ENCODE measurements around the gene TCF7L1. TPM values are rescaled to one million over a fixed set of nuclear protein-coding genes. Genes with fewer than 3 reads are reported as not detected.
"Not testable (repeated sequence)": the region's sequence is repeated elsewhere in the genome, so short reads cannot be mapped to it uniquely, and the experiment has no call there.

Gene TCF7L1
- total RNA-seq, 1 donor from 2014 or later: 3.5 TPM

GRCh38 chr2:85278361-85278760 lies 145.2 kb downstream of the TCF7L1 start:
- DNase-seq (ENCODE audit: low read depth, low spot score): no peak

GRCh38 chr2:85281553-85281952 lies 148.4 kb downstream of the TCF7L1 start:
- no peak for DNase-seq (ENCODE audit: low read depth, low spot score)

DNA sequence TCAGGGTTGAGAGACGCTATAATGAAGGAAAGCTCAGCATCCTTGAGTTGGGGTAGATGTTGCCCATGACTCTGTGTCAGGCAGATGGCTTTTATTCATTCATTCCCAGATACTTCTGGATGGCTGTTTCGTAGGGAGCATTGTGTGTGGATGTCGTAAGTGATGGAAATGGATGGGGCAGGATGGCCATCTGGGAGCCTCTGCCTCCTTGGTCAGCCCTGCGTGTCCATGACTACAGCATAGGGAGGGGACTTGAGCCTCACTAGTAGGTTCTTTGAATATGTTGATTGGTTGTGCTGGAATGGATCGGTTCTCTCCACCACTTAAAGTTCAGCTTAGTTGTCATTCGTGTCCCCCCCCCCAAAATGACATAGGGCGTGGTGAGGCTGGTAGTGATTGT lies 149.7 kb downstream of the TCF7L1 start:
- DNase-seq (ENCODE audit: low read depth, low spot score): no peak

GRCh38 chr2:85283641-85284040 lies 150.4 kb downstream of the TCF7L1 start:
- no peak for DNase-seq (ENCODE audit: low read depth, low spot score)

DNA sequence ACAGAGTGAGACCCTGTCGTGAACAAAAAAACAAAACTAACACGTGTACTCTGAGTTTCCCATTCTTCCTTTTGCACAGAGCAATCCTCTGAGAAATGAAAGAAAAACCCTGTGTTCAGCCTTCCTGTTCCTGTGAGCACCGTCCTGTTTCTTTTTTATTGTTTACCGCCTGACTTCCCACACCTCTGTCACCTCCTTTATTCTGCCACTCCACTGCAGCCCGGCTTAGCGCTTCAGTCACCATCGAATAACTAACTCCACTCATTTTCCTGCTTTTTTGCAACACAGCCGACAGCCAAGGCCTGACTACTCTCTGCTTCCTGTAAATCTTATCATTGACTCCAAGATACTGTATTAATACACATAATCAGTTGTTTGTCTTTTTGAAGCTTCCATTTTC lies 153.7 kb downstream of the TCF7L1 start:
- DNase-seq (ENCODE audit: low read depth, low spot score): no peak

GRCh38 chr2:85287721-85288120 lies 154.5 kb downstream of the TCF7L1 start:
- DNase-seq (ENCODE audit: low read depth, low spot score): no peak

GRCh38 chr2:85288244-85288725 lies 155.1 kb downstream of the TCF7L1 start:
- DNase-seq (ENCODE audit: low read depth, low spot score): no peak

DNA sequence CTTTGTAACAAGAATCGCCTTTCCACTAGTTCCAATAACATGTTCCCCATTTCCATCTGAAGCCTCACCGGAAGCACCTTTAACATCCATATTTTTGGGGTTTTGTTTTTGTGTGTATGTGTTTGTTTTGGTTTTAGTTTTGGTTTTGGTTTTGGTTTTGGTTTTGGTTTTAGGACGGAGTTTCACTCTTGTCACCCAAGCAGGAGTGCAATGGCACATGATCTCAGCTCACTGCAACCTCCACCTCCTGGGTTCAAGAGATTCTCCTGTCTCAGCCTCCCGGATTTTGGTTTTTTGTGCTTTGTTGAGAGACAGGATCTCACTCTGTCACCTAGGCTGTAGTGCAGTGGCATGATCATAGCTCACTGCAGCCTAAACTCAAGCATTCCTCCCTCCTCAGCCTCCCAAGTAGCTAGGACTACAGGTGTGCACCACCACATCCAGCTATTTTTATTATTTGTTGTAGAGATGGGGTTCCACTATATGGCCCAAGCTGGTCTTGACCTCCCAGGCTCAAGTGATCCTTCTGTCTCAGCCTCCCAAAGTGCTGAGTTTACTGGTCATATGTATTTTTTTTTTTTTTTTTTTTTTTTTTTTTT lies 158.3 kb downstream of the TCF7L1 start:
- DNase-seq (ENCODE audit: low read depth, low spot score): no peak

DNA sequence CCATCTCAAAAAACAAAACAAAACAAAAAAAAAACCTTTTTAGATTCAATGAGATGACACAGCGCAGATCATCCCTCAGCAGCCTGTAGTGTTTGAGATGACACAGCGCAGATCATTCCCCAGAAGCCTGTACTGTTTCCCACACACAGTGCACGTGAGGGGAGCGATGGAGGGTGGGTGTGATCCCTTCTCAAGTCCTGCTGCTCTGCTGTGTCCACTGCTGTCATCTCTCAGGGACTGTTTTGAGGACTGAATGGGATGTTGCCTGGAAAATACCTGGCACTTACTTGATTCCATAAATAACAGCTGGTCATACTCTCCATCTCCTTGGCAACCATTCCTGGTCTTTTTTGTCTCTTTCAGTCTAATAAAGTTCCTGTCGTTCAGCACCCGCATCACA lies 168.9 kb downstream of the TCF7L1 start:
- no peak for DNase-seq (ENCODE audit: low read depth, low spot score)

- DNase-seq (ENCODE audit: low read depth, low spot score): no peak
Measured at GRCh38 chr2:85303780-85304531, 170.8 kb downstream of the TCF7L1 start.

GRCh38 chr2:85307527-85307897 lies 174.3 kb downstream of the TCF7L1 start:
- no peak for DNase-seq (ENCODE audit: low read depth, low spot score)

GRCh38 chr2:85308201-85308600 lies 175.0 kb downstream of the TCF7L1 start:
- no peak for DNase-seq (ENCODE audit: low read depth, low spot score)

DNA sequence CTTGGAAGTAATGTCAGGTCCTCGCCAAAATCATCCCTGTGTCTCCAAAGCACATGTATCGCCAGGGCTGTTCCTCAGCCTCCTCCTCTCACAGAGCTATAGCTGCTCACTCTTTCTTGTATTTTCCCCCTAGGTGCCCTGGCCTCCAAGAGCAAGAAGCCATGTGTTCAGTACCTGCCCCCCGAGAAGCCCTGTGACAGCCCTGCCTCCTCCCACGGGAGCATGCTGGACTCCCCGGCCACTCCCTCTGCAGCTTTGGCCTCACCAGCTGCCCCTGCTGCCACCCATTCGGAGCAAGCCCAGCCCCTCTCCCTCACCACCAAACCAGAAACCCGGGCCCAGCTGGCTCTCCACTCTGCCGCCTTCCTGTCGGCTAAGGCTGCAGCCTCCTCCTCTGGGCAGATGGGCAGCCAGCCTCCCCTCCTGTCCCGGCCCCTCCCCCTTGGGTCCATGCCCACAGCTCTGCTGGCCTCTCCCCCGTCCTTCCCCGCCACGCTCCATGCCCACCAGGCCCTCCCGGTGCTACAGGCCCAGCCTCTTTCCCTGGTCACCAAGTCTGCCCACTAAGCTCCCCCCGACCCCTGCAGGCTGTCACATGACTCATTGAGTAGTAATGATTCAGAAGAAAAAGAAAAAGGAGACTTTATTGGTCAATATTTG lies 175.8 kb downstream of the TCF7L1 start:
- DNase-seq (ENCODE audit: low read depth, low spot score): no peak

- DNase-seq (ENCODE audit: low read depth, low spot score): no peak
Measured at GRCh38 chr2:85309699-85310321, 176.6 kb downstream of the TCF7L1 start.

DNA sequence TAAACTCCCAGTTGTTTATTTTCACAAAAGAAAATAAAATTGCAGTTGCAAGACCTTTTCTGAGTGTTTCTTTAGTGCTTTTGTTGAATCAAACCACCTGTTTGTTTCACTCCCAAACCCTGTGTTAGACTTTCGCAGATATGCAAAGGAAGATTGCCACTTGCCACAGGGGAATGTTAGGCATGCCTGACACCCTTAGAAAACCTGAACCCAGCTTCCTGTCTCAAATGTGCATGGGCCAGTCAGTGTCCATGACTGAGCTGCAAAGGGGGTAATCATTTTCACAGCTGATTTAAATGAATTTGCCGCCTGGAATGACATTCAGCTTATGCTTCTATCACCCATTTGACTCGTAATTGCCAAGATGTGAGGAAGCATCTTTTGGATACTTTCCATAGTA lies 177.1 kb downstream of the TCF7L1 start:
- DNase-seq (ENCODE audit: low read depth, low spot score): no peak

- DNase-seq (ENCODE audit: low read depth, low spot score): no peak
Measured at GRCh38 chr2:85312404-85312803, 179.2 kb downstream of the TCF7L1 start.

DNA sequence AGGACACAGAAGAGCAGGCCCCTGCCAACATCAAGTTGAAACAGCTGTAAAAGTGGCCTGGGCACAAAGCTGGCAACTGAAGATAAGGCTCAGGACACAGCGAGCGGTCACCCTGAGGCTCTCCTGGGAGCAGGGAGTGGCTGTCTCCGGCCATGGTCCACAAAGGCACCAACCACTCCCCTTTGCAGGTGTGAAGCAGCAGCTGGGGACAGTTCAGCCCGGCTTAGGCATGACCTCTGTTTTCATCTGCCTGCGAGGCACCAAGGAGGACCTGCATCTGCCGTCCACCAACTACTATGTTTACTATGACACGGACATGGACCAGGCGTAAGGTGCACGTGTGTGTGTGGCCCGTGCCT lies 181.7 kb downstream of the TCF7L1 start:
- no peak for DNase-seq (ENCODE audit: low read depth, low spot score)

DNA sequence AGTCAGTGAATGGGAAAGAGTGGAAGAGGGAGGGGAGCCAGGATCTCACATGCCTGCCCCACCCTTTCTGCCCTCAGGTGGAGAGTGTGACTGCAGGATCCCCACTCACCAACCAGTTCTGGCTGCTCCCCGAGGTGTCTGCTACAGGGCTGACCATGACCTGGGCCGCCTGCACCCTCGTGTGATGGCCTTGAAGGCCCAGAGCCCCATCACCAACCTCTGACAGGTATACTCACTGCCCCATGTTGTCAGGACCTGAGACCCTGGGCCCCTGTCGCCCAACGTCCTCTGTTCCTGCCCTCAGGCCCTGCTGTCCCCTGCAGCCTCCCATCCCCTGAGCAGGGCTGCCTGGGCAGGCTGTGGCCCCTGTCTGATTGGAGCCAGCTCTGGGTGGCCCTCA lies 182.7 kb downstream of the TCF7L1 start:
- not testable (repeated sequence) for DNase-seq (ENCODE audit: low read depth, low spot score)

GRCh38 chr2:85318222-85319074 lies 185.3 kb downstream of the TCF7L1 start:
- no peak for DNase-seq (ENCODE audit: low read depth, low spot score)

GRCh38 chr2:85319796-85320195 lies 186.6 kb downstream of the TCF7L1 start:
- no peak for DNase-seq (ENCODE audit: low read depth, low spot score)

GRCh38 chr2:85323351-85323987 lies 190.3 kb downstream of the TCF7L1 start:
- no peak for DNase-seq (ENCODE audit: low read depth, low spot score)

All from pulmonary artery endothelial cell (primary cell).